H54 (cell line): ENCODE results near the gene GAB1.

Source experiments
- DNase-seq: peaks from one replicate; pipeline ENCODE4 v3.0.0; 2011; ENCODE audit warnings: low spot score, mixed read lengths; ENCODE audit not compliant: insufficient read length
- FAIRE-seq: peaks from 3 replicates; lab custom pipeline; 2011; peaks lifted over from hg19 to GRCh38; lab: Jason Lieb, UNC
- POLR2A ChIP-seq: IDR thresholded peaks from 2 replicates; pipeline ENCODE4 v1.6.1; 2011; ENCODE audit warnings: low read depth, mild to moderate bottlenecking, low read length

Gene GAB1

GRCh38 chr4:143512978-143513313, 176.3 kb downstream of the GAB1 start:
- FAIRE-seq, result no peak
- TF ChIP-seq POLR2A, result no peak; the same call in 1 of the 2 replicates
- DNase-seq, result no peak

- TF ChIP-seq POLR2A, result peak; percentile 66
- FAIRE-seq (peak; percentile 93), DNase-seq (peak; percentile 71)
These were observed 176.9 kb downstream of the GAB1 start, which contains the start of gene SMARCA5 for GRCh38 chr4:143513314-143514168. TSS of gene SMARCA5 (plus strand) at chr4:143513702. CDS start at chr4:143513925, 223 bp downstream.

DNA sequence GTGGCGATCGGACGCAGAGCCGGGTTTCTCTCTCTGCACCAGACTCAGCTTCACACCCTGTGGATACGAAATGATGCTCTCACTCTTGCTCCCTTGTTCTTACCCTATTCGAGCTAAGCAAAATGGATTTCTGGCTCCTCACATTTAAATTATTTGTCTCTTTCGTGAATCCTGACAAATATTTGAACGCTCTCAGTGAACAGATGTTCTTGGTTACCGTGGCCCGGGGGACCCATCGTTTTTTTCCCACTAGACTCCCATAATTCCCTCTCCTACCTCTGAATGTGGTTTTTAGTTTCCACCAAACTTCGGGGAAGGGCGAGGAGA, 177.5 kb downstream of the GAB1 start:
- no peak for DNase-seq
- FAIRE-seq, result no peak
- TF ChIP-seq POLR2A, result no peak

GRCh38 chr4:143514497-143514896, 177.8 kb downstream of the GAB1 start:
- DNase-seq (no peak), FAIRE-seq (no peak)

DNA sequence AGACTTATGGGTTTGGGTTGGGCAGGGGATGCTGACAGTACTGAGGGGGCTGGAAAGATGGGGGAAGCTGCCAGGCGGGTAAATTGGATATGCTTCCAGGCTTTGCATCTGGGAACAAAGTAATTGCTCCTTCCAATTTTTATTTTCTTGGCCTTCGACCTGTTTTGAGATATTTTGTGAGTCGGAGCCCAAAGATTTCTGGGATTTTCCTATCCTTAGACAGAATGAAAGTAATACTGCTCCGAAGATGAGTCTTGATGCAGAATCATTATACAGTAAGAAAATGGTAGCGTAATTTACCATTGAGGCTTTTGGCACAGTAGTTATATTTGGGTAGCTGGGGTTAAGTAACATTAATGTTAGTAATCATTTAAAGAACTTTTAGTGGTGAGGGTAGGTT, 178.2 kb downstream of the GAB1 start:
- no peak for TF ChIP-seq POLR2A
- FAIRE-seq, result no peak
- DNase-seq, result no peak

More at GRCh38 chr4:143514497-143514896, 177.8 kb downstream of the GAB1 start:
- TF ChIP-seq POLR2A, result no peak

GRCh38 chr4:143515905-143516304, 179.2 kb downstream of the GAB1 start:
- FAIRE-seq (no peak), DNase-seq (no peak)
- TF ChIP-seq POLR2A, result no peak

GRCh38 chr4:143517764-143518163, 181.1 kb downstream of the GAB1 start:
- TF ChIP-seq POLR2A, result no peak
- no peak for DNase-seq
- no peak for FAIRE-seq
